ENCODE measurements around the gene SRGAP3.

The SRGAP3 gene

GRCh38 chr3:8996681-8997121 lies 252.7 kb downstream of the SRGAP3 start:
- no peak for TF ChIP-seq CTCF (IDR thresholded peaks at IDR 0.05; ENCODE audit: extremely low read depth, missing control alignments)
- no peak for DNase-seq (ENCODE audit: low spot score)

- DNase-seq (ENCODE audit: low spot score) = no peak
- no peak for TF ChIP-seq CTCF (IDR thresholded peaks at IDR 0.05; ENCODE audit: extremely low read depth, missing control alignments)
Measured at GRCh38 chr3:8996216-8996615, 253.2 kb downstream of the SRGAP3 start.

- DNase-seq (ENCODE audit: low spot score) = no peak
- no peak for TF ChIP-seq CTCF (IDR thresholded peaks at IDR 0.05; ENCODE audit: extremely low read depth, missing control alignments)
Measured at GRCh38 chr3:8994226-8994625, 255.2 kb downstream of the SRGAP3 start.

GRCh38 chr3:8993331-8993730 lies 256.1 kb downstream of the SRGAP3 start:
- TF ChIP-seq CTCF (IDR thresholded peaks at IDR 0.05; ENCODE audit: extremely low read depth, missing control alignments) = no peak
- no peak for DNase-seq (ENCODE audit: low spot score)

GRCh38 chr3:8992854-8993253 lies 256.6 kb downstream of the SRGAP3 start:
- TF ChIP-seq CTCF (IDR thresholded peaks at IDR 0.05; ENCODE audit: extremely low read depth, missing control alignments) = no peak
- DNase-seq (ENCODE audit: low spot score) = no peak

GRCh38 chr3:8992199-8992598 lies 257.2 kb downstream of the SRGAP3 start:
- DNase-seq (ENCODE audit: low spot score) = no peak
- TF ChIP-seq CTCF (IDR thresholded peaks at IDR 0.05; ENCODE audit: extremely low read depth, missing control alignments) = no peak

GRCh38 chr3:8990266-8991215 lies 258.9 kb downstream of the SRGAP3 start:
- no peak for TF ChIP-seq CTCF (IDR thresholded peaks at IDR 0.05; ENCODE audit: extremely low read depth, missing control alignments)
- DNase-seq (ENCODE audit: low spot score) = no peak
